ENCODE measurements around the gene GRIN2A. TPM values are rescaled to one million over a fixed set of nuclear protein-coding genes. Genes with fewer than 3 reads are reported as not detected.

GRIN2A gene
- polyA plus RNA-seq, 1 donor from 2014 or later, result 0.11 TPM

DNA sequence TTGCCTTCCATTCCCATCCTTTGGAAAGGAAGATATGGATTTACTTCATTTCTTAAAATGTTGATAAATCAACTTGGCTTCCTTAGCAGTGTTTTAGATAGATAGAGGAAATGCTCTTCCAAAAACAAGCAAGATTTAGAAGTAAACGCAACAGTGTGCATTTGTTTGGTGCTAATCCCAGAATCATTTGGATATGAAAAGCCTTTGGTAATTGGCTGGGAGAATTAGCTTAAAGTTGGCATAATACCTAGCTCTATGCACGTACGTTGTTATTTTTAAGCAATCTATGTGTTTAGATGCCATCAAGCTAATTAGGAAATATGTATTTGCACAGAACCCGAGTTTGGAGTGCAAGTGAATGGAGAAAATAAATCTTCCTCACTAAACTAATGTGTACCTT is 415.3 kb downstream of the GRIN2A start:
- no peak overlapping the region for H3K4me3 ChIP-seq (ENCODE audit: low read length)
- TF ChIP-seq POLR2AphosphoS5 (IDR thresholded peaks at IDR 0.05) (no peak), MXI1 (conservative IDR thresholded peaks at IDR 0.05; ENCODE audit: poor library complexity, severe bottlenecking) (no peak), RAD21 (conservative IDR thresholded peaks at IDR 0.05) (no peak), EP300 (conservative IDR thresholded peaks at IDR 0.05; ENCODE audit: poor library complexity, severe bottlenecking) (no peak), SMC3 (conservative IDR thresholded peaks at IDR 0.05; ENCODE audit: poor library complexity) (no peak), EZH2 (IDR thresholded peaks at IDR 0.05; ENCODE audit: borderline replicate concordance, insufficient read depth, low read length, poor library complexity, severe bottlenecking) (no peak), TAF1 (IDR thresholded peaks at IDR 0.05; ENCODE audit: low read depth) (no peak)
- TF ChIP-seq, protein P1, sequence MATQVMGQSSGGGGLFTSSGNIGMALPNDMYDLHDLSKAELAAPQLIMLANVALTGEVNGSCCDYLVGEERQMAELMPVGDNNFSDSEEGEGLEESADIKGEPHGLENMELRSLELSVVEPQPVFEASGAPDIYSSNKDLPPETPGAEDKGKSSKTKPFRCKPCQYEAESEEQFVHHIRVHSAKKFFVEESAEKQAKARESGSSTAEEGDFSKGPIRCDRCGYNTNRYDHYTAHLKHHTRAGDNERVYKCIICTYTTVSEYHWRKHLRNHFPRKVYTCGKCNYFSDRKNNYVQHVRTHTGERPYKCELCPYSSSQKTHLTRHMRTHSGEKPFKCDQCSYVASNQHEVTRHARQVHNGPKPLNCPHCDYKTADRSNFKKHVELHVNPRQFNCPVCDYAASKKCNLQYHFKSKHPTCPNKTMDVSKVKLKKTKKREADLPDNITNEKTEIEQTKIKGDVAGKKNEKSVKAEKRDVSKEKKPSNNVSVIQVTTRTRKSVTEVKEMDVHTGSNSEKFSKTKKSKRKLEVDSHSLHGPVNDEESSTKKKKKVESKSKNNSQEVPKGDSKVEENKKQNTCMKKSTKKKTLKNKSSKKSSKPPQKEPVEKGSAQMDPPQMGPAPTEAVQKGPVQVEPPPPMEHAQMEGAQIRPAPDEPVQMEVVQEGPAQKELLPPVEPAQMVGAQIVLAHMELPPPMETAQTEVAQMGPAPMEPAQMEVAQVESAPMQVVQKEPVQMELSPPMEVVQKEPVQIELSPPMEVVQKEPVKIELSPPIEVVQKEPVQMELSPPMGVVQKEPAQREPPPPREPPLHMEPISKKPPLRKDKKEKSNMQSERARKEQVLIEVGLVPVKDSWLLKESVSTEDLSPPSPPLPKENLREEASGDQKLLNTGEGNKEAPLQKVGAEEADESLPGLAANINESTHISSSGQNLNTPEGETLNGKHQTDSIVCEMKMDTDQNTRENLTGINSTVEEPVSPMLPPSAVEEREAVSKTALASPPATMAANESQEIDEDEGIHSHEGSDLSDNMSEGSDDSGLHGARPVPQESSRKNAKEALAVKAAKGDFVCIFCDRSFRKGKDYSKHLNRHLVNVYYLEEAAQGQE (IDR thresholded peaks at IDR 0.05; ENCODE audit: borderline replicate concordance), result no peak
- TF ChIP-seq, protein P2, sequence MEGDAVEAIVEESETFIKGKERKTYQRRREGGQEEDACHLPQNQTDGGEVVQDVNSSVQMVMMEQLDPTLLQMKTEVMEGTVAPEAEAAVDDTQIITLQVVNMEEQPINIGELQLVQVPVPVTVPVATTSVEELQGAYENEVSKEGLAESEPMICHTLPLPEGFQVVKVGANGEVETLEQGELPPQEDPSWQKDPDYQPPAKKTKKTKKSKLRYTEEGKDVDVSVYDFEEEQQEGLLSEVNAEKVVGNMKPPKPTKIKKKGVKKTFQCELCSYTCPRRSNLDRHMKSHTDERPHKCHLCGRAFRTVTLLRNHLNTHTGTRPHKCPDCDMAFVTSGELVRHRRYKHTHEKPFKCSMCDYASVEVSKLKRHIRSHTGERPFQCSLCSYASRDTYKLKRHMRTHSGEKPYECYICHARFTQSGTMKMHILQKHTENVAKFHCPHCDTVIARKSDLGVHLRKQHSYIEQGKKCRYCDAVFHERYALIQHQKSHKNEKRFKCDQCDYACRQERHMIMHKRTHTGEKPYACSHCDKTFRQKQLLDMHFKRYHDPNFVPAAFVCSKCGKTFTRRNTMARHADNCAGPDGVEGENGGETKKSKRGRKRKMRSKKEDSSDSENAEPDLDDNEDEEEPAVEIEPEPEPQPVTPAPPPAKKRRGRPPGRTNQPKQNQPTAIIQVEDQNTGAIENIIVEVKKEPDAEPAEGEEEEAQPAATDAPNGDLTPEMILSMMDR (IDR thresholded peaks at IDR 0.05; ENCODE audit: poor library complexity, severe bottlenecking), result no peak
- H3K27ac ChIP-seq (ENCODE audit: low read length), result no peak overlapping the region
- no peaks in the 10 kb centered on the region for H3K9me3 ChIP-seq (ENCODE audit: low read length)
- no peaks in the 10 kb centered on the region for H3K36me3 ChIP-seq (ENCODE audit: insufficient read depth, low read length)
- no peaks in the 10 kb centered on the region for H3K27me3 ChIP-seq (ENCODE audit: insufficient read depth, low read depth, low read length)
- H3F3A ChIP-seq (ENCODE audit: insufficient read depth, low read length, poor library complexity, severe bottlenecking), result no peaks in the 10 kb centered on the region
- H3K9me2 ChIP-seq (ENCODE audit: insufficient read depth, low read length), result no peaks in the 10 kb centered on the region
- no peak overlapping the region for H3K4me2 ChIP-seq (ENCODE audit: low read length)
- no peak overlapping the region for H2AFZ ChIP-seq (ENCODE audit: low read depth, low read length)
- no peaks in the 10 kb centered on the region for H4K20me1 ChIP-seq (ENCODE audit: insufficient read depth)
- H3K9ac ChIP-seq (ENCODE audit: low read length), result no peak overlapping the region
- H3K79me2 ChIP-seq (replicated peaks; ENCODE audit: insufficient read depth, low read length), result no peaks in the 10 kb centered on the region

DNA sequence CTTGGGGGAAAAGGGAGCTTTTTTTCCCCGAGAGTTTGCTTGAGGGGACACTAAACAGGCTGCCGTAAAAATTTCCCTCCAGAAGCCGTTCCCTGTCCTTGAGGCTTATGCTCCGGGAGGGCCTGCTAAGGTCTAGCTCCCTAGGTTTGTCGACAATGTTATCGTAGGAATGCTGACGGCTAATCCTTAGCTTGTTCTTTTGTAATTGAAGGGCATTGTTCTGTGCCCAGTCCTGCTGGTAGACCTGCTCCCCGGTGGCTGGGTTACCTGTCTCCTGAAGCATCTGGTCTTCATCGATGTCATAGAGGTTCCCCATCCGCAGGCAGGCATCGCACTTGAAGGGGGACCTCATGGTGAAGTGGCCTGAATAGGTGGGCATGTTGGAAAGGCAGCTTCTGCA is 418.7 kb downstream of the GRIN2A start:
- no peaks in the 10 kb centered on the region for H3K36me3 ChIP-seq (ENCODE audit: insufficient read depth, low read length)
- H3K9me2 ChIP-seq (ENCODE audit: insufficient read depth, low read length), result no peaks in the 10 kb centered on the region
- no peak overlapping the region for H3K4me3 ChIP-seq (ENCODE audit: low read length)
- no peaks in the 10 kb centered on the region for H4K20me1 ChIP-seq (ENCODE audit: insufficient read depth)
- H3K4me2 ChIP-seq (ENCODE audit: low read length), result no peak overlapping the region
- H3K79me2 ChIP-seq (replicated peaks; ENCODE audit: insufficient read depth, low read length), result no peaks in the 10 kb centered on the region
- no peaks in the 10 kb centered on the region for H3K27me3 ChIP-seq (ENCODE audit: insufficient read depth, low read depth, low read length)
- TF ChIP-seq POLR2AphosphoS5 (IDR thresholded peaks at IDR 0.05), result no peak
- TF ChIP-seq SMC3 (conservative IDR thresholded peaks at IDR 0.05; ENCODE audit: poor library complexity), result no peak
- no peak for TF ChIP-seq EZH2 (IDR thresholded peaks at IDR 0.05; ENCODE audit: borderline replicate concordance, insufficient read depth, low read length, poor library complexity, severe bottlenecking)
- no peak for TF ChIP-seq TAF1 (IDR thresholded peaks at IDR 0.05; ENCODE audit: low read depth)
- no peak for TF ChIP-seq MXI1 (conservative IDR thresholded peaks at IDR 0.05; ENCODE audit: poor library complexity, severe bottlenecking)
- no peak for TF ChIP-seq RAD21 (conservative IDR thresholded peaks at IDR 0.05)
- no peak overlapping the region for H3K9ac ChIP-seq (ENCODE audit: low read length)
- H3K27ac ChIP-seq (ENCODE audit: low read length), result no peak overlapping the region
- H3F3A ChIP-seq (ENCODE audit: insufficient read depth, low read length, poor library complexity, severe bottlenecking), result no peaks in the 10 kb centered on the region
- no peak overlapping the region for H2AFZ ChIP-seq (ENCODE audit: low read depth, low read length)
- no peaks in the 10 kb centered on the region for H3K9me3 ChIP-seq (ENCODE audit: low read length)
